ENCODE results near the gene CDH20. TPM values are rescaled to one million over a fixed set of nuclear protein-coding genes. Genes with fewer than 3 reads are reported as not detected.
A peak's percentile ranks its signal among the peaks of the same experiment; 100 is the strongest.

Gene CDH20
- total and polyA plus RNA-seq, 4 donors = 0.02 to 0.11 (median 0.07) TPM; not detected in 1

DNA sequence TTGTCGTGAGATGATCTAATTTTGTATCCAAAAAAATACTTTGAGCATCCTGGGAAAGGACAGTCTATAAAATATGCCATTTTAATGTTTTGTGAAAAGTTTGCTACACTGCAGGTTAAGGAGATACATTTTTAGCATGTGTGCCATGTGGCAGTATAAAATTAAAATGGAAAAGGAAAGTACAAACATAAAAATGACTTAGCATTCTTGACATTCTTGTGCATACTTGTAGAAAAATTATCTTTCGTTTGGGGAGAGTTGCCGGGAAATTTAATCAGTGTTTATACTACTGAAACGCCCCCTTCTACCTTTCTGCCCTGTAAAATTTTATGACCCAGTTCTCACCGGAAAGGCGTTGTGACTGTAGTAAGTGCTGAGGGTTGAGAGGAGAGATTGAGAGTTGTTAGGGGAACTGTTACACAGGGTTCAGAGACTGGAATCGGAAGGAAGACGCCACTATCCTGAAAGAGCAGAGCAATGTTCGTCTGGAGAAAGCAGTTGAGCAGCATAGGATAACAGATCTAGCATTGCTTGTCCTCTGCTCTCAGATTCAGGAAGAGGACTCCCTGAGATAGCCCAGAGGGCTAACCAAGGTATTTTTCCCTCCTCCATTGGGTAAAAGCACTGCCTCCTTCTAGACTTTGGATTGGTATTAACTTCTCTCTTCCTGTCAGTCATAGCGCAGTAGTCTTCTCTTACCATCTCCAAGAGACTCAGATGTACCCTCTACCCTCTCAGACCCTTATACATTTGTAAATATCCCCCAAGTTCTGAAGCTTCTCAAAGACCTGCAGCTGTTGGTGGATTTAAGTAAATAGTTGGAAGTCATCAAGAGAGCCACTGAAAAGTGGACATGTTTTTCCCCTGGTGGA lies 2.7 kb downstream of the CDH20 start:
- Histone ChIP-seq H3K4me3 (no peak overlapping the region), H3K9ac (ENCODE audit: insufficient read depth in 1 of 2, low read length in 2 of 2) (no peak overlapping the region), H3K27me3 (ENCODE audit: control insufficient read depth in 3 of 3, insufficient read depth in 3 of 3, low read length in 2 of 3) (peaks cover 11 to 48% (median 38%) of the 10 kb centered on the region in 3 donors), H3K27ac (ENCODE audit: low read depth in 1 of 2, low read length in 1 of 2) (no peak overlapping the region), H3K36me3 (ENCODE audit: control insufficient read depth in 4 of 4, insufficient read depth in 4 of 4, low read length in 4 of 4) (no peaks in the 10 kb centered on the region), H3K9me3 (ENCODE audit: control insufficient read depth in 4 of 4, insufficient read depth in 3 of 4, low read length in 3 of 4) (no peaks in the 10 kb centered on the region), H3K4me1 (ENCODE audit: control insufficient read depth in 5 of 5, insufficient read depth in 5 of 5, low read length in 5 of 5) (peaks cover 0 to 13% (median 5%) of the 10 kb centered on the region in 5 donors)
- 26% methylated on average over 10 of the region's 10 CpGs for WGBS, 2 donors
- TF ChIP-seq, protein P1, sequence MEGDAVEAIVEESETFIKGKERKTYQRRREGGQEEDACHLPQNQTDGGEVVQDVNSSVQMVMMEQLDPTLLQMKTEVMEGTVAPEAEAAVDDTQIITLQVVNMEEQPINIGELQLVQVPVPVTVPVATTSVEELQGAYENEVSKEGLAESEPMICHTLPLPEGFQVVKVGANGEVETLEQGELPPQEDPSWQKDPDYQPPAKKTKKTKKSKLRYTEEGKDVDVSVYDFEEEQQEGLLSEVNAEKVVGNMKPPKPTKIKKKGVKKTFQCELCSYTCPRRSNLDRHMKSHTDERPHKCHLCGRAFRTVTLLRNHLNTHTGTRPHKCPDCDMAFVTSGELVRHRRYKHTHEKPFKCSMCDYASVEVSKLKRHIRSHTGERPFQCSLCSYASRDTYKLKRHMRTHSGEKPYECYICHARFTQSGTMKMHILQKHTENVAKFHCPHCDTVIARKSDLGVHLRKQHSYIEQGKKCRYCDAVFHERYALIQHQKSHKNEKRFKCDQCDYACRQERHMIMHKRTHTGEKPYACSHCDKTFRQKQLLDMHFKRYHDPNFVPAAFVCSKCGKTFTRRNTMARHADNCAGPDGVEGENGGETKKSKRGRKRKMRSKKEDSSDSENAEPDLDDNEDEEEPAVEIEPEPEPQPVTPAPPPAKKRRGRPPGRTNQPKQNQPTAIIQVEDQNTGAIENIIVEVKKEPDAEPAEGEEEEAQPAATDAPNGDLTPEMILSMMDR (IDR thresholded peaks at IDR 0.05; ENCODE audit: control extremely low read depth, extremely low read depth) = no peak
- DNase-seq (peak in 1 of 3 donors; percentile 9), ATAC-seq (ENCODE audit: insufficient read depth, low FRiP score) (no peak)

DNA sequence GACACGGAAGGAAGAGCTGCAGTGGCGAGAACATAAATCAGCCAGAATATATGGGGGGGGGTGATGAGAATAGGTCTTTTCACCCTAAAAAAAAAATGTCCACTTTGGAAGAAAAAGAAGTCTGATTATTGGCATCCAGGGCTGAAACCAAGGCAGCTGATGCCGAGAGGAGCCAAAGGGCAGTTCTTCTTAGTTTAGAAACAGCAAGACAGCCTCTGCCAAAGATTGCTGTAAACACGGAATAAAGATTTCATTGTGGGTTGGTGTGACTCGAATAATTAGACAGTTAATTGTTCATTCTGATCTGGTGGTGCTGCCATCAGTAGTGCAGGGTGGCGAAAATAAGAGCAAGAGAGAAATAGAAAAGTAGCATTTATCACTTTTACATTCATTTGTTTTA lies 3.5 kb downstream of the CDH20 start:
- H3K4me3 ChIP-seq = no peak overlapping the region
- WGBS, 2 donors = 83 to 84% methylated on average over 6 of the region's 6 CpGs

DNA sequence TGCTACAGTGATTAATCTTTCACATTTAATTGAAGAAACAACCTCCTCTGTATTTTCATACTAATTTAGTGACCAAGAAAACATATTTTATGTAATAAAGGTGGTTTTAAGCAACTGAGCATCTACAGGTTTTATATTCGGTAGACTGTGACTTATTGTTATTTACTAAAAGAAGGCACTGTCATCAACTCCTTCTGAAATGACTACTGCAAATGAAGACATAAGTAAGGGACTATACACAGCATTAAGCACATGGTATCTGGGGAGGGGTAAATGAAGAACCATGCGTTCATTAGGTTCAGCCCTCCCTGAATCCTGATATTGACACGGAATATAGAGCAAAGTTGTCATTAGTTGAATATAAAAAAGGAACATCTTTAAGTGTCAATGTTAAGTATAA lies 4.3 kb downstream of the CDH20 start:
- ATAC-seq (ENCODE audit: insufficient read depth, low FRiP score) (no peak), DNase-seq (no peak)
- H3K4me1 ChIP-seq (ENCODE audit: control insufficient read depth in 5 of 5, insufficient read depth in 5 of 5, low read length in 5 of 5) = peaks cover 0 to 13% (median 5%) of the 10 kb centered on the region in 5 donors
- TF ChIP-seq, protein P1 (IDR thresholded peaks at IDR 0.05; ENCODE audit: control extremely low read depth, extremely low read depth) = no peak
- H3K4me3 ChIP-seq = no peak overlapping the region
- no peaks in the 10 kb centered on the region for H3K36me3 ChIP-seq (ENCODE audit: control insufficient read depth in 4 of 4, insufficient read depth in 4 of 4, low read length in 4 of 4)
- H3K27ac ChIP-seq (ENCODE audit: low read depth in 1 of 2, low read length in 1 of 2) = no peak overlapping the region
- peaks cover 11 to 36% (median 32%) of the 10 kb centered on the region in 3 donors for H3K27me3 ChIP-seq (ENCODE audit: control insufficient read depth in 3 of 3, insufficient read depth in 3 of 3, low read length in 2 of 3)
- H3K9ac ChIP-seq (ENCODE audit: insufficient read depth in 1 of 2, low read length in 2 of 2) = no peak overlapping the region
- WGBS, 2 donors = 86 to 91% methylated on average over 3 of the region's 3 CpGs
- no peaks in the 10 kb centered on the region for H3K9me3 ChIP-seq (ENCODE audit: control insufficient read depth in 4 of 4, insufficient read depth in 3 of 4, low read length in 3 of 4)

More for the DNA sequence above, 3.5 kb downstream of the CDH20 start:
- no peak overlapping the region for H3K27ac ChIP-seq (ENCODE audit: low read depth in 1 of 2, low read length in 1 of 2)
- no peaks in the 10 kb centered on the region for H3K36me3 ChIP-seq (ENCODE audit: control insufficient read depth in 4 of 4, insufficient read depth in 4 of 4, low read length in 4 of 4)
- no peak for DNase-seq
- TF ChIP-seq, protein P1 (IDR thresholded peaks at IDR 0.05; ENCODE audit: control extremely low read depth, extremely low read depth) = no peak
- H3K4me1 ChIP-seq (ENCODE audit: control insufficient read depth in 5 of 5, insufficient read depth in 5 of 5, low read length in 5 of 5) = peaks cover 0 to 13% (median 5%) of the 10 kb centered on the region in 5 donors
- H3K9me3 ChIP-seq (ENCODE audit: control insufficient read depth in 4 of 4, insufficient read depth in 3 of 4, low read length in 3 of 4) = no peaks in the 10 kb centered on the region
- no peak overlapping the region for H3K9ac ChIP-seq (ENCODE audit: insufficient read depth in 1 of 2, low read length in 2 of 2)
- ATAC-seq (ENCODE audit: insufficient read depth, low FRiP score) = no peak
- H3K27me3 ChIP-seq (ENCODE audit: control insufficient read depth in 3 of 3, insufficient read depth in 3 of 3, low read length in 2 of 3) = peaks cover 11 to 43% (median 35%) of the 10 kb centered on the region in 3 donors

Data from lung (tissue), 12 donors.